GM12878 (cell line): ENCODE results near the gene PLEKHF1. TPM values are rescaled to one million over a fixed set of nuclear protein-coding genes. Genes with fewer than 3 reads are reported as not detected.

ENCODE experiments used
- ATAC-seq: fragments of 200-7000 bp; cut with Tn5 transposase; 3 replicates; pipeline ENCODE4 v1.9.1; 2020; ENCODE audit warnings: mild to moderate bottlenecking, moderate library complexity
- BruUV-seq: library from RNA; stranded (reverse); fragments of 400-500 nt; replicated peaks from 2 replicates; lab custom pipeline; 2021; lab: Mats Ljungman, UMichigan
- CTCF ChIA-PET: fragments of 300-600 bp; sonication (Branson Sonifier 250); formaldehyde crosslinking; extraction: SDS; loops from one replicate; lab custom pipeline; 2021; ENCODE audit warnings: inconsistent platforms; lab: Yijun Ruan, JAX
- POLR2A ChIA-PET: fragments of 350-600 bp; formaldehyde crosslinking; extraction: SDS; loops from one replicate; lab custom pipeline; 2021; ENCODE audit warnings: inconsistent platforms; lab: Charles Lee
- RAD21 ChIA-PET: fragments of 300-600 bp; sonication (Branson Sonifier 250); formaldehyde crosslinking; loops from one replicate; lab custom pipeline; 2023; ENCODE audit warnings: antibody characterized with exemption; ENCODE audit not compliant: unreplicated experiment; lab: Charles Lee
- SMC1A ChIA-PET: fragments of 300-600 bp; sonication (Branson Sonifier 250); formaldehyde crosslinking; loops from one replicate; lab custom pipeline; 2023; ENCODE audit not compliant: unreplicated experiment, uncharacterized antibody; lab: Charles Lee
- DNase-seq: peaks from one replicate; pipeline ENCODE4 v3.0.0-alpha.2; 2011; ENCODE audit warnings: low read depth, low spot score
- FAIRE-seq: peaks from 3 replicates; lab custom pipeline; 2011; peaks lifted over from hg19 to GRCh38; lab: Jason Lieb, UNC
- H2AFZ ChIP-seq: 2 replicates; pipeline ENCODE4 v1.6.0; 2011; ENCODE audit warnings: low read depth, low read length, control low read depth; ENCODE audit not compliant: control insufficient read depth
- H3K27ac ChIP-seq: 2 replicates; pipeline ENCODE4 v1.5.1; 2011; ENCODE audit warnings: control low read depth; ENCODE audit not compliant: control insufficient read depth, insufficient read depth
- H3K27me3 ChIP-seq, 2 experiments: replicated peaks in 1 of 2; 2 replicates each; pipeline versions ENCODE4 v1.6.0 to v1.6.1; 2011; ENCODE audit warnings: low read length in 1 of 2; ENCODE audit not compliant: control insufficient read depth in 2 of 2, insufficient read depth in 2 of 2
- H3K36me3 ChIP-seq, 2 experiments: 2 replicates each; pipeline ENCODE4 v1.5.1; 2011; ENCODE audit warnings: low read length in 1 of 2; ENCODE audit not compliant: control insufficient read depth in 2 of 2, insufficient read depth in 2 of 2
- H3K4me1 ChIP-seq: 2 replicates; pipeline ENCODE4 v1.6.1; 2011; ENCODE audit warnings: mild to moderate bottlenecking, low read length, moderate library complexity, mixed read lengths; ENCODE audit not compliant: control insufficient read depth, insufficient read depth
- H3K4me2 ChIP-seq: 2 replicates; pipeline ENCODE4 v1.6.0; 2011; ENCODE audit warnings: control low read depth; ENCODE audit not compliant: control insufficient read depth, insufficient read depth
- H3K4me3 ChIP-seq: fragments of 200-600 bp; sonication (generic); 2 replicates; pipeline ENCODE4 v1.5.1; 2016
- H3K79me2 ChIP-seq: 2 replicates; pipeline ENCODE4 v1.6.0; 2011; ENCODE audit warnings: low read length; ENCODE audit not compliant: control insufficient read depth, insufficient read depth
- H3K9ac ChIP-seq: 2 replicates; pipeline ENCODE4 v1.8.0; 2011; ENCODE audit warnings: low read length, control low read depth, mixed read lengths; ENCODE audit not compliant: control insufficient read depth, insufficient read depth
- H3K9me3 ChIP-seq: replicated peaks from 3 replicates; pipeline ENCODE4 v1.5.1; 2011; ENCODE audit warnings: mild to moderate bottlenecking, low read length; ENCODE audit not compliant: control insufficient read depth, insufficient read depth
- H4K20me1 ChIP-seq: 2 replicates; pipeline ENCODE4 v1.6.0; 2011; ENCODE audit not compliant: control insufficient read depth, insufficient read depth
- BCL11A ChIP-seq: IDR thresholded peaks from 2 replicates; pipeline ENCODE4 v1.6.1; 2011; ENCODE audit warnings: low read depth, low read length
- CEBPZ ChIP-seq: fragments of 150-350 bp; IDR thresholded peaks from 2 replicates; pipeline ENCODE4 v1.6.1; 2016; ENCODE audit warnings: low read depth, low read length
- E4F1 ChIP-seq: fragments of 450-650 bp; IDR thresholded peaks from 2 replicates; pipeline ENCODE4 v1.6.1; 2018; ENCODE audit warnings: borderline replicate concordance, mild to moderate bottlenecking; ENCODE audit not compliant: partially characterized antibody
- POLR2A ChIP-seq: IDR thresholded peaks from 2 replicates; pipeline ENCODE4 v1.6.1; 2011; ENCODE audit warnings: low read depth, mild to moderate bottlenecking, low read length
- RCOR1 ChIP-seq: conservative IDR thresholded peaks from 2 replicates; pipeline ENCODE4 v1.6.1; 2012; ENCODE audit warnings: low read depth, low read length, improper control_type of control experiment
- REST ChIP-seq: IDR thresholded peaks from 2 replicates; pipeline ENCODE4 v1.6.1; 2012; ENCODE audit warnings: mild to moderate bottlenecking, low read depth, low read length
- WGBS: methylation state at CpG from one replicate; pipeline ENCODE4 v1.1.6; 2016; ENCODE audit warnings: low lambda C conversion rate; ENCODE audit not compliant: insufficient replicate concordance, insufficient coverage; ENCODE audit errors: missing lambda C conversion rate; 5-methylcytosine and 5-hydroxymethylcytosine counted together
- in situ Hi-C: fragments of 300-500 bp; cut with MboI; formaldehyde crosslinking; loops from 9 replicates; pipeline ENCODE4 v1.14.3; 2018; ENCODE audit warnings: mixed read lengths
- intact Hi-C: fragments of 100-400 bp; cut with micrococcal nuclease; formaldehyde crosslinking; loops from one replicate; pipeline ENCODE4 v1.14.2; 2022; ENCODE audit not compliant: unreplicated experiment
- polyA plus RNA-seq, 11 experiments: library from polyadenylated mRNA; depleted of rRNA in 4 of 11; unstranded in 6 of 11; stranded (reverse) in 5 of 11; fragments of >200 nt; fragmentation: Nextera tagmentation in 4 of 11; fragmentation: Illumina TruSeq in 1 of 11; extraction: Ambion mirVana in 4 of 11; extraction: Trizol in 1 of 11; gene quantifications; 1 replicate in 1 of 11; 2 replicates in 10 of 11; pipeline versions ENCODE4 v1.2.1 to v1.2.3, GENCODE V29; 2011 to 2016; ENCODE audit warnings: inconsistent platforms in 2 of 11, missing spikeins in 2 of 11, low read depth in 1 of 11
- total RNA-seq, 4 experiments: library from RNA; depleted of rRNA in 3 of 4; stranded (reverse); fragments of >200 nt in 3 of 4; fragmentation: Illumina TruSeq in 1 of 4; extraction: Trizol in 1 of 4; gene quantifications; 2 replicates each; pipeline versions ENCODE4 v1.2.1 to v1.2.3, GENCODE V29; 2013 to 2021

PLEKHF1 gene
- total and polyA plus RNA-seq, 10 of the 15 experiments (the other 5 are each of a cell fraction or from before 2014, with no cell fraction given), result 0.10 to 20.3 (median 15.3) TPM

- Histone ChIP-seq H3K79me2 (no peaks in the 10 kb centered on the region), H3K27ac (no peak overlapping the region), H3K4me3 (no peak overlapping the region), H3K27me3 (no peaks in the 10 kb centered on the region), H3K9ac (no peak overlapping the region), H2AFZ (no peak overlapping the region), H3K36me3 (peaks cover 12 to 21% of the 10 kb centered on the region in 2 experiments), H3K4me1 (peaks cover 7% of the 10 kb centered on the region), H3K4me2 (no peak overlapping the region), H3K9me3 (no peaks in the 10 kb centered on the region), H4K20me1 (no peaks in the 10 kb centered on the region)
- ChIA-PET POLR2A (interaction anchor here (1.3 kb wide), 1 partner anchor 11 kb away, joined by 3 read pairs; the partner anchor contains the start of gene POP4), SMC1A (no interaction called here), RAD21 (interaction anchor here (0.9 to 1.8 kb wide), 2 partner anchors 98 to 100 kb away, joined by 3 to 9 read pairs; no protein-coding TSS in a partner anchor), CTCF (interaction anchor here (0.8 to 1.6 kb wide), 2 partner anchors 10 to 101 kb away, joined by 3 read pairs; no protein-coding TSS in a partner anchor)
- DNase-seq (no peak), FAIRE-seq (no peak), ATAC-seq (no peak)
- TF ChIP-seq RCOR1, result no peak
- TF ChIP-seq E4F1, result no peak
- no peak for TF ChIP-seq CEBPZ
- no peak for TF ChIP-seq BCL11A
- TF ChIP-seq REST, result no peak
- peak; percentile 45; the same call in 1 of the 2 replicates for TF ChIP-seq POLR2A
- 95% methylated on average over 16 of the region's 16 CpGs for WGBS
- BruUV-seq, result no TSS peak
- intact Hi-C loops (no loop called here), in situ Hi-C loops (loop anchor here (10.0 kb wide), 1 partner anchor 48 kb away; the partner anchor contains the start of gene PLEKHF1)
Observed at GRCh38 chr19:29616541-29616940, 48.7 kb upstream of the PLEKHF1 start.
